Muscle of leg (tissue), 11 donors: ENCODE measurements around the gene GJD4. TPM values are rescaled to one million over a fixed set of nuclear protein-coding genes. Genes with fewer than 3 reads are reported as not detected.

Experiments
- DNase-seq: peaks from one replicate; pipeline ENCODE4 v3.0.0; 2013
- H3K27ac ChIP-seq: one replicate; pipeline ENCODE4 v1.5.1; 2013; ENCODE audit warnings: mild to moderate bottlenecking, low read length, control low read depth
- H3K27me3 ChIP-seq: one replicate; pipeline ENCODE4 v1.6.1; 2013; ENCODE audit warnings: low read length; ENCODE audit not compliant: control insufficient read depth, insufficient read depth
- H3K36me3 ChIP-seq: one replicate; pipeline ENCODE4 v1.6.1; 2013; ENCODE audit warnings: low read length; ENCODE audit not compliant: control insufficient read depth, insufficient read depth
- H3K4me1 ChIP-seq: one replicate; pipeline ENCODE4 v1.6.1; 2013; ENCODE audit warnings: low read length; ENCODE audit not compliant: control insufficient read depth, insufficient read depth
- H3K4me3 ChIP-seq: one replicate; pipeline ENCODE4 v1.5.1; 2013; ENCODE audit warnings: low read length, control low read depth
- H3K9me3 ChIP-seq: replicated peaks from 2 replicates; pipeline ENCODE4 v1.6.1; 2013; ENCODE audit warnings: low read depth, low read length; ENCODE audit not compliant: control insufficient read depth
- WGBS: methylation state at CpG from one replicate; pipeline ENCODE4 v1.1.5; 2013; ENCODE audit warnings: missing lambda C conversion rate; ENCODE audit not compliant: insufficient coverage; 5-methylcytosine and 5-hydroxymethylcytosine counted together
- polyA plus RNA-seq, 8 donors: library from polyadenylated mRNA; unstranded; fragments of 120-200 nt; gene quantifications; one replicate each; pipeline versions ENCODE4 v1.2.1 to v1.2.3, GENCODE V29; 2013; ENCODE audit warnings: inconsistent platforms in 1 of 8, low replicate concordance in 1 of 8; ENCODE audit not compliant: insufficient read length in 8 of 8, insufficient read depth in 1 of 8
- total RNA-seq: library from RNA; stranded (reverse); fragments of 120-200 nt; gene quantifications from one replicate; pipeline ENCODE4 v1.2.4, GENCODE V29; 2013

The GJD4 gene
- total and polyA plus RNA-seq, 9 donors, result 1.4 to 17.7 (median 9.2) TPM

- DNase-seq, result peak; percentile 73
- 8% methylated on average over 4 of the region's 8 CpGs for WGBS
- H3K9me3 ChIP-seq, result no peaks in the 10 kb centered on the region
- H3K27ac ChIP-seq, result peak overlapping the region; percentile 42
- H3K4me3 ChIP-seq, result peak overlapping the region; percentile 34
- H3K4me1 ChIP-seq, result peaks cover 16% of the 10 kb centered on the region
- peaks cover 14% of the 10 kb centered on the region for H3K36me3 ChIP-seq
- peaks cover 2% of the 10 kb centered on the region for H3K27me3 ChIP-seq
These were observed 32.3 kb downstream of the GJD4 start for GRCh38 chr10:35637462-35637861.

- peaks cover 17% of the 10 kb centered on the region for H3K4me1 ChIP-seq
- H3K27ac ChIP-seq, result peak overlapping the region; percentile 42
- H3K9me3 ChIP-seq, result no peaks in the 10 kb centered on the region
- DNase-seq, result peak; percentile 22
- WGBS, result no CpG with 5 or more reads among the region's 4 CpGs
- peaks cover 14% of the 10 kb centered on the region for H3K36me3 ChIP-seq
- peak overlapping the region; percentile 34 for H3K4me3 ChIP-seq
- H3K27me3 ChIP-seq, result peaks cover 2% of the 10 kb centered on the region
These were observed 33.0 kb downstream of the GJD4 start for GRCh38 chr10:35638101-35638500.

- 2% methylated on average over 45 of the region's 57 CpGs for WGBS
- Histone ChIP-seq H3K9me3 (no peaks in the 10 kb centered on the region), H3K4me3 (peak overlapping the region; percentile 62), H3K36me3 (peaks cover 14% of the 10 kb centered on the region), H3K27me3 (peaks cover 2% of the 10 kb centered on the region), H3K4me1 (peaks cover 19% of the 10 kb centered on the region), H3K27ac (no peak overlapping the region)
- DNase-seq, result peak; percentile 26
These were observed 34.0 kb downstream of the GJD4 start for GRCh38 chr10:35639021-35639727.

GRCh38 chr10:35639728-35640401 is 34.7 kb downstream of the GJD4 start:
- Histone ChIP-seq H3K27ac (no peak overlapping the region), H3K4me3 (peak overlapping the region; percentile 62)

GRCh38 chr10:35640474-35640873 is 35.3 kb downstream of the GJD4 start:
- H3K4me1 ChIP-seq, result peaks cover 22% of the 10 kb centered on the region
- peaks cover 14% of the 10 kb centered on the region for H3K36me3 ChIP-seq
- under 1% methylated on average over 53 of the region's 53 CpGs for WGBS
- peak; percentile 80 for DNase-seq
- peaks cover 2% of the 10 kb centered on the region for H3K27me3 ChIP-seq
- H3K9me3 ChIP-seq, result no peaks in the 10 kb centered on the region
- peak overlapping the region; percentile 59 for H3K27ac ChIP-seq
- peak overlapping the region; percentile 62 for H3K4me3 ChIP-seq

More at GRCh38 chr10:35639728-35640401, 34.7 kb downstream of the GJD4 start:
- Histone ChIP-seq H3K27me3 (peaks cover 2% of the 10 kb centered on the region), H3K9me3 (no peaks in the 10 kb centered on the region), H3K4me1 (peaks cover 22% of the 10 kb centered on the region), H3K36me3 (peaks cover 14% of the 10 kb centered on the region)
- WGBS, result under 1% methylated on average over 83 of the region's 83 CpGs
- DNase-seq, result peak; percentile 54

GRCh38 chr10:35640951-35641675 is 36.0 kb downstream of the GJD4 start:
- Histone ChIP-seq H3K36me3 (peaks cover 14% of the 10 kb centered on the region), H3K27me3 (peaks cover 2% of the 10 kb centered on the region), H3K4me3 (peak overlapping the region; percentile 77), H3K27ac (no peak overlapping the region), H3K9me3 (no peaks in the 10 kb centered on the region), H3K4me1 (peaks cover 22% of the 10 kb centered on the region)
- WGBS, result under 1% methylated on average over 70 of the region's 72 CpGs
- peak; percentile 80 for DNase-seq

GRCh38 chr10:35641676-35642034 is 36.5 kb downstream of the GJD4 start:
- no peaks in the 10 kb centered on the region for H3K9me3 ChIP-seq
- peaks cover 2% of the 10 kb centered on the region for H3K27me3 ChIP-seq
- peaks cover 22% of the 10 kb centered on the region for H3K4me1 ChIP-seq
- peak overlapping the region; percentile 77 for H3K4me3 ChIP-seq
- WGBS, result under 1% methylated on average over 54 of the region's 54 CpGs
- H3K36me3 ChIP-seq, result peaks cover 14% of the 10 kb centered on the region
- peak overlapping the region; percentile 85 for H3K27ac ChIP-seq
- peak; percentile 58 for DNase-seq

GRCh38 chr10:35642035-35642792 is 37.1 kb downstream of the GJD4 start, which contains the start of gene FZD8:
TSS of gene FZD8 (minus strand) at chr10:35642296. CDS start at chr10:35641429, 867 bp downstream.
- H3K36me3 ChIP-seq, result peaks cover 14% of the 10 kb centered on the region
- H3K27ac ChIP-seq, result peak within 1 kb of the TSS; percentile 85
- under 1% methylated on average over 79 of the region's 80 CpGs for WGBS
- H3K4me1 ChIP-seq, result peaks cover 22% of the 10 kb centered on the region
- no peaks in the 10 kb centered on the region for H3K9me3 ChIP-seq
- peak within 1 kb of the TSS; percentile 77 for H3K4me3 ChIP-seq
- H3K27me3 ChIP-seq, result peaks cover 2% of the 10 kb centered on the region
- peak; percentile 98 for DNase-seq

- DNase-seq, result no peak
- Histone ChIP-seq H3K36me3 (peaks cover 12% of the 10 kb centered on the region), H3K27me3 (peaks cover 2% of the 10 kb centered on the region), H3K9me3 (no peaks in the 10 kb centered on the region), H3K27ac (peak overlapping the region; percentile 75), H3K4me3 (peak overlapping the region; percentile 77), H3K4me1 (peaks cover 17% of the 10 kb centered on the region)
- WGBS, result 0% methylated on average over 5 of the region's 17 CpGs
These were observed 37.6 kb downstream of the GJD4 start for GRCh38 chr10:35642793-35643114.
